Stimulated activated CD8-positive, alpha-beta memory T cell treated with anti-CD3 and anti-CD28 coated beads, Interleukin-4, amount 100 ng/mL, for 4 hours (primary cell): ENCODE data around the gene MKLN1.
"Not testable (repeated sequence)": the region's sequence is repeated elsewhere in the genome, so short reads cannot be mapped to it uniquely, and the experiment has no call there.

ENCODE experiments used
- DNase-seq, 2 donors: peaks; one replicate each; pipeline ENCODE4 v3.0.0-alpha.2; 2020; ENCODE audit warnings: low read depth in 2 of 2, low spot score in 1 of 2

MKLN1 gene

DNA sequence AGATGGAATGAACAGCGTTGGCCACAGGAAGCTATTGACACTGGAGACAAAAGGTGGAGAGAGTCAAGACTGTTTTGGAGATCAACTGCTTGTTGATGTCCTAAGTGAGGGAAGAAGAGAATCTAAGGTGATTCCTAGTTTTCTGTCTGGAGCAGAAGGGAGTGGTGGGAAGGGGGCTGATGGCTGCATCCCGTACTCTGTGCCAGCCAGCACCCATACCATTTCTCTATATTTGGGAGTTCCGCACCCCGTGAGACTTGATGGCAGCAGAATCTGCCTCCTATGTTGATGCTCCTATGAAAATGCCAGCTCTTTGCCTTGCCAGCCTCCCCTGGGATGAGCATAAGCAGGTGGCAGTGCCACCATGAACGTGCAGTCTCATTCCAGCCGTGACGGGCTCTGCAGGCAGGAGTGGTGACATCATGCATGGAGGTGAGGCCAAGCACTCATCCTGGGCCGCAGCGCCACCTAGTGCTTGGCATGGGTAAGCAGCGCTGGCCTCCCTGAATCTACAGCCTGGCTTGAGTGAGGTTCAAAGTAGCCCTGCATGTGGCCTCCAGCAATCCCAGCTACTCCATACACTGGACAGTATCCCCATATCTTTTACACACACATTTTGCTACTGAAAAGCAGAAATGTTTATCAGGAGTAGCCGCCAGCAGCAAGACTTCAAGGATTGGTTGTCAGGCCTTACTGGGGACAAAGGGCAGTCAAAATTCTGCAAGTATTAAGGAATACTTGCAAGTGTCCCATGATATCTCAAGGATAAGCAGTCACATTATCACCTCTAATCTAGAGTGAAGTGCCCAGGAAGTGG lies 185.8 kb downstream of the MKLN1 start:
- peak; percentile 52 to 60 for DNase-seq

DNA sequence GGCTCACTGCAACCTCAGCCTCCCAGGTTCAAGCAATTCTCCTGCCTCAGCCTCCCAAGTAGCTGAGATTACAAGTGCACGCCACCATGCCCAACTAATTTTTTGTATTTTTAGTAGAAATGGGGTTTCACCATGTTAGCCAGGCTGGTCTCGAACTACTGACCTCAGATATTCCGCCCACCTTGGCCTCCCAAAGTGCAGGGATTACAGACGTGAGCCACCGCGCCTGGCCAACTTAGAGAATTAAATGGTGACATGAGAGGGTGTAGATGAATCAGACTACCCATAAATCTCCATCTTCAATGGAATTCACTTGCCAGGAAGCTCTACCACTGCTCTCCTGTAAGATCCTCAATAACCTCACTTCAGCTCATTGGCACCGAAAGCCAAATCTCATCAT lies 187.8 kb downstream of the MKLN1 start:
- DNase-seq: not testable (repeated sequence)

DNA sequence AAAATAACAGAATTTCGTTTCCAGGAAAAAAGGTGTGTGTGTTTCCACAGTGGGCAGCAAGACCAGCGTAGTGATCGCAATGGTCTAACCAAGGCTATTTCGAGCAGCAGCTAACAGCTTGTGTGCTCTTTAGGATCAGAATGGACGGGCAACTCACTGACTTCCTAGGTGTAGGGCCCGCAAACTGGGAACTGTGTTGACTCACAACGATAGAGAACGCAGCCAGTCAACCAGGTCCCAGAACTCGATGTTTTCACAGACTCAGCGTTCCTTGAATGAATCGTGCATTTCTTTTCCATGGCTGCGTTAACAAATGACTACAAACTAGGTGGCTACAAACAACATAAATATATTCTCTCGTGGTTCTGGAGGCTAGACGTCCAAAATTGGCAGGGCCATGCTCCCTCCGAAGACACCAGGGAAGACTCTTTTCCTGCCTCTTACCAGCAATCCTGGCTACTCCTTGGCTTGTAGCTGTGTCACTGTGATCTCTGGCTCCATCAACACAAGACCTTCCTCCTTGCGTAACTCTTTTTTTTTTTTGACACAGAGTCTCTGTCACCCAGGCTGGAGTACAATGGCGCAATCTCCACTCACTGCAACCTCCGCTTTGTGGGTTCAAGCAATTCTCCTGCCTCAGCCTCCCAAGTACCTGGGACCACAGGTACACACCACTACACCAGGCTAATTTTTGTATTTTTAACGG lies 189.7 kb downstream of the MKLN1 start:
- DNase-seq: no peak

- no peak for DNase-seq
Observed at GRCh38 chr7:131518626-131519025, 190.9 kb downstream of the MKLN1 start.

GRCh38 chr7:131521651-131522163 lies 194.0 kb downstream of the MKLN1 start:
- no peak for DNase-seq

DNA sequence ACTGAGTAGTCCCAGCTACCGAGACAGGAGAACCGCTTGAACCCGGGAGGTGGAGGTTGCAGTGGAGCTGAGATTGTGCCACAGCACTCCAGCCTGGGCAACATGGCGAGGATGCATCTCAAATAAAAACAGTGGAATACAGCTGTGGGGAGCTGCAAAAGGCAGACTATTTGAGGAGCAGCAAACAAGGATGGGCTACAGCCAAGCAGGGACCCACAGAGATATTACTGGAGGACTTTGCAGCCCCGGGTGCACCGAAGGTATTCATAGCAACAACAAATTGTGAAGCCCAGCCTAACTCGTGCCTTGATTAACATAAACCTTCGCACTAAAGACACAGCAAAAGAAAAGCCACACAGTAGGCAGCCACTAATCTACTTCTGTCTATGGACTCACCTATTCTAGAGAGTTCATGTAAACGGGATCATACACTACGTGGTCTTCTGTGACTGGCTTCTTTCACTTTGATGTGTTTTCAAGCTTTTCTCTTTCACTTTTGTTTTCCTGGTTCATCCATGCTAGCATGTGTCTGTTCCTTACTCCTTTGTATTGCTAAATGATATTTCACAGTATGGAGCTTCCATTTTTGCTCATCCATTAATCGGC lies 194.8 kb downstream of the MKLN1 start:
- no peak for DNase-seq

DNA sequence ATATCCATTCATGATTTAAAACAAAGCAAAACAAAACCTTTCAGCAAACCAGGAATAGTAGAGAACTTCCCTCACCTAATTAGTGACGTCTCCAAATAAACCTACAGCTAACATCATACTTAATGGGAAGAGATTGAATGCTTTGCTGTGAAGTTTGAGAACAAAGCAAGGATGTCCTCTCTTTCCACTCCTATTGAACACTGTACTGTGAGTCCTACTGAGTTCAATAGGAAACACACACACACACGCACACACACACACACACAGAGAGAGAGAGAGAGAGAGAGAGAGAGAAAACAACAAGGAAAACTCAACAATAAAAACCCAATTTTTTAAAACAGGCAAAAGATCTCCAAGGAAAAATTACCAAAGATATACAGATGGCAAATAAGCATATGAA lies 196.4 kb downstream of the MKLN1 start:
- DNase-seq: no peak

GRCh38 chr7:131524703-131525102 lies 197.0 kb downstream of the MKLN1 start:
- DNase-seq: no peak

- DNase-seq: no peak
Observed at GRCh38 chr7:131525820-131526219, 198.1 kb downstream of the MKLN1 start.

DNA sequence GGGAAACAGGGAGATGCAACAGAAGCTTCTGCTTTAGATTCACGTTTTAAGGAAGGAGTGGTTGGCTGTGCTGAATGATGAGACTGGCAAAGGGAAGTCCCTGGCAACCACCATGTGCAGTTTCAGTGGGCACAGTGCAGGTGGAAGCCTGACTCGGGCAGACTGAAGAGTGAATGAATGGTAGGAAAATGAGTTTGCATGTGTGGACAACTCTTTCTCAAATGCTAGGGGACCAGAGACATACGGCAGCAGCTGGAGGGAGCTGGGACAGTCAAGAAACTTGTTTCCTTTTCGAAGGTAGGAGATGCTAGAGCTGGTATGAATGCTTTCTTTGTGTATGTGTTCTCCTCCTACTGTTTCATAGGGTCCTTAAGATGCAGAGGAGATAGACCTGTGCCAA lies 199.8 kb downstream of the MKLN1 start:
- no peak for DNase-seq

- DNase-seq: no peak
Observed at GRCh38 chr7:131529179-131529578, 201.5 kb downstream of the MKLN1 start.

DNA sequence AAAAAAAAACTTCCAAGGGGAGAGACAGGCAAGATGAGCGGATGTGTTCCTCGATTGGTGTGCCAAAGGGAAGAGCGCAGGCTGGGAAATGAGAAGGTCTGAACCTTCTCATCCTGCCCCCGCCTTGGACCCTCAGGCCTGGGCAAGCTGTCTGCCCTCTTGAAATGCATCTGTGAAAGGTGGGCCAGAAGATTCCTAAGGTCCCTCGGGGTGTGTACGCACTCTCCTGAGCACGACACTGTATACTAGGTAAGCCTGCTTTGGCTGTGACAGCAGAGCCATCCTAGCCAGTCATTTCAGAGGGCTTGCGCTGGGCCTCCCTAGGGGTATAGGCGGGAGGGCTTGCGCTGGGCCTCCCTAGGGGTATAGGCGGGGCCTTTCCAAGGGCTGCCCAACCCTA lies 201.9 kb downstream of the MKLN1 start:
- no peak for DNase-seq

GRCh38 chr7:131530137-131530536 lies 202.5 kb downstream of the MKLN1 start:
- DNase-seq: no peak

- no peak for DNase-seq
Observed at GRCh38 chr7:131532570-131533091, 205.0 kb downstream of the MKLN1 start.

GRCh38 chr7:131533151-131533559 lies 205.5 kb downstream of the MKLN1 start:
- DNase-seq: no peak

DNA sequence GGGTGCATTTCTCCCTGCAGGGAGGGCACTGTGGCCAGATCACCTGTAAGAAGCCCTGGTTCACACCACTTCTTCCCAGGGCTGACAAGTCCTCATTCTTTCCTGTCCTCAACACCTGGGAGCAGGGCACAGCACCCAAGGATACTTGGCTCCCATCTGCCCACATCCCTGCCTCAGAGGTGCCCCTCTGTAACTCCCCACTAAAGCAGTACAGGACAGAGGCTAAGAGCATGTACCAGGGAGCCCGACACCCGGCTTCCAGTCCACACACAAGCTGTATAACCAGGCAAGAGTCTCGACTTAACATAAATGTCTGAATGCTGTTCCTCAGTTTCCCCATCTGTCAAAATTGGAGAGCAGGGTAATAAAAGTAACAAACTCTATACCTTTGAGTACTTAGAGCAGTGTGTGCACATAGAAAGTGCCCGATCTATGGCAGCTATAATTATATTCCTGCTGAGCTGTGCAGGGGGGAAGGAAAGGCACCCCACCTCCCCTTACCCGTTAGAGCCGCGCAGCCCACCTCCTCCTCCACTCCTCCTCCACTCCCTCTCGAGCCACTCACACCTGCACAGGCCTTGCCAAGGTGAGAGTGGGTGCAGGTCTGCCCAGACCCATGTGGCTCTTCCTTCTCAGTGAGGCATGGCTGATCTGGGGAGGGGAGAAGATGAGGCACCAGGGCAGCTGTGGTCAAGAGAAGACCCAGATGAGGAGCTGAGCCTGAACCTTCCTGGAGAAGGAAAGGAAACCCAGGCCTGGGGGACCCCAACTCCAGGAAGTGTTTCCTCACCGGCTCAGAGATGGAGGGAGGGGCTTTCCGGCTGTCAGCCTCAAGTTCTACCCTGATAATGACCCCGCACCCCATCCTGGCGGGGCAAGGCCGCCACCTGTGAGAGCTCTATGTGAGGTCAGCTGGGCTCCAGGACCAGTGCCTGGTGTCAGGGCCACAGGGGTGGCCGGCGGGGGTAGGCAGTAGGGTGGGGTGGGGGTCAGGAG lies 206.2 kb downstream of the MKLN1 start:
- DNase-seq: no peak

DNA sequence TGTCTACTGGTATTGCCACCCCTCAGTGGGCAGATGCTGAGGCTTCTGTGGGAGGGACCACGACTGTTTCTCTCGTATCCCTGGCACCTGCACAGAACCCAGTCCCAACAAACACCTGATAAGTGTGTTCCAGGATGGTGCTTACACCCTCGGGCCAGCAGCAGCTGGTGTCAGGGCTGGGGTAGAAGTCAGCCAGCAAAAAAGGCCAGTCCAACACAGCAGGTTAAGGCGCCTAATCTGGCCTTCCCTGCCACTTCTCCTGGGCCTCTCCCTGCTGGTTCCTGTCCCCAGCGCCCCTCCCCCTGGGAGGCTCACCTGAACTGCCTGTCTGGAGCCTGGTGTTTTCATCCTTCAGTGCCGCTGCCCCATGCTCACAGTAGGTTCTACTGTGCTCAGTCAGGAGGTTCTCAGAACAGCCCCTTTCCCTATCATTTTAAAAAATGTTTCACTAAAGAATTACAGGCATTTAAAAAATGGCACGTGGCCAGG lies 208.7 kb downstream of the MKLN1 start:
- no peak for DNase-seq

DNA sequence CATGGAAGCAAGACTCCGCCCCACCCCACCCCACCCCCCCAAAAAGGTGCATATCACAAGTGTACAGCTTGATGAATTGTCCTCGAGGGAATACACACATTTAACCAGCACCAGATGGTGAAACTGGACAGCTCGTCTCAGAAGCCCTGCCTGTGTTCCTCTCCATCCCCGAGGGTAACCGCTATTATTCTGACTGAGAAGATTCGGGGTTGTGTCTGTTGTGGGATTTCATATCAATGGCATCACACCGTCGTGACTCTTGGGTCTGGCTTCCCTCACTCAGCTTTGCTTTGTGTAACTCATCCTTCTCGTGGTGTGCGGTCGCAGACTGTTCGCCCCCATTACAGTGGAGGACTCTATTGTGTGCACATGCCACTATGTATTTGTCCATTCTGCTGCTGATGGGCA lies 209.9 kb downstream of the MKLN1 start:
- no peak for DNase-seq

- DNase-seq: no peak
Observed at GRCh38 chr7:131538071-131538812, 210.6 kb downstream of the MKLN1 start.

DNA sequence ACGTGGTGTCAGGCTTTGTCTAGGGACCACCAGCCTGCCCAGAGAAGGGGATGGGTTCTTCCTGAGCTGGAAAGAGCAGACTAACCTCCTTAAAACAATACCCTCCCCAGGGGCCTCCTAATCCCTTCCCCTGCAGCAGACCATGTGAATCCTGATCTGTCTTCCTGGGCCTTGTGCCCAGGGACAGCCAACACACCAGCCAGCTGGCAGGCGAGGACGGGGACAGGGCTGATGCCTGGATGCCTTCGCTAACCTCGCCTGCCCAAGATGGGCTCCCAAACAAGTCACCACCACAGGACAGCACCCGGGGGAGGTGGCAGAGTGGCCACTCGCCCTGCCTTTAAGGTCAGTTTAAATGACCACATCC lies 211.1 kb downstream of the MKLN1 start:
- DNase-seq: no peak
